OCI-LY1 (cell line): Measurements from ENCODE around the gene AP2A2.

Experiments used
- H2AFZ ChIP-seq: fragments of 200-600 bp; sonication (generic), shearing (Covaris generic); 2 replicates; pipeline ENCODE4 v1.6.0; 2014; ENCODE audit warnings: antibody characterized with exemption, mild to moderate bottlenecking, low read length
- H3F3A ChIP-seq: fragments of 200-600 bp; sonication (generic), shearing (Covaris generic); 2 replicates; pipeline ENCODE4 v1.6.0; 2014; ENCODE audit warnings: mild to moderate bottlenecking, antibody characterized with exemption, low read length, moderate library complexity; ENCODE audit not compliant: insufficient read depth
- H3K27ac ChIP-seq: fragments of 200-600 bp; sonication (generic); 2 replicates; pipeline ENCODE4 v1.5.1; 2014; ENCODE audit warnings: low read length, mixed run types, mild to moderate bottlenecking, low read depth; ENCODE audit not compliant: poor library complexity, severe bottlenecking
- H3K27me3 ChIP-seq: fragments of 200-600 bp; sonication (generic); 2 replicates; pipeline ENCODE4 v1.6.0; 2014; ENCODE audit warnings: antibody characterized with exemption, mild to moderate bottlenecking, low read length, moderate library complexity; ENCODE audit not compliant: insufficient read depth
- H3K36me3 ChIP-seq: fragments of 200-600 bp; sonication (generic); 2 replicates; pipeline ENCODE4 v1.6.1; 2014; ENCODE audit warnings: mild to moderate bottlenecking, antibody characterized with exemption, low read length, moderate library complexity, mixed read lengths; ENCODE audit not compliant: insufficient read depth
- H3K4me1 ChIP-seq: fragments of 200-600 bp; sonication (generic); 2 replicates; pipeline ENCODE4 v1.5.1; 2014; ENCODE audit warnings: mild to moderate bottlenecking, low read length, moderate library complexity; ENCODE audit not compliant: insufficient read depth, severe bottlenecking
- H3K4me2 ChIP-seq: fragments of 200-600 bp; sonication (generic), shearing (Covaris generic); 2 replicates; pipeline ENCODE4 v1.6.1; 2014; ENCODE audit warnings: low read length
- H3K4me3 ChIP-seq: fragments of 200-600 bp; sonication (generic); 2 replicates; pipeline ENCODE4 v1.5.1; 2014; ENCODE audit warnings: low read length, low read depth, mild to moderate bottlenecking, mixed read lengths; ENCODE audit not compliant: poor library complexity, severe bottlenecking
- H3K79me2 ChIP-seq: fragments of 200-600 bp; shearing (Covaris generic); 2 replicates; pipeline ENCODE4 v1.6.1; 2016; ENCODE audit warnings: mixed run types, low read length, mixed read lengths; ENCODE audit not compliant: insufficient read depth
- H3K9ac ChIP-seq: fragments of 200-600 bp; sonication (generic), shearing (Covaris generic); 2 replicates; pipeline ENCODE4 v1.6.1; 2014; ENCODE audit warnings: mild to moderate bottlenecking, low read length, mixed read lengths
- H3K9me2 ChIP-seq: fragments of 200-600 bp; sonication (generic), shearing (Covaris generic); 2 replicates; pipeline ENCODE4 v1.6.1; 2014; ENCODE audit warnings: low read depth, mild to moderate bottlenecking, low read length, mixed read lengths
- H3K9me3 ChIP-seq: fragments of 200-600 bp; shearing (Covaris generic); 2 replicates; pipeline ENCODE4 v1.6.1; 2014; ENCODE audit warnings: low read length, mixed read lengths
- H4K20me1 ChIP-seq: fragments of 200-600 bp; sonication (generic), shearing (Covaris generic); 2 replicates; pipeline ENCODE4 v1.6.0; 2016; ENCODE audit warnings: mild to moderate bottlenecking, low read length; ENCODE audit not compliant: insufficient read depth
- EZH2 ChIP-seq: fragments of 200-600 bp; sonication (generic), shearing (Covaris generic); IDR thresholded peaks from 2 replicates; pipeline ENCODE4 v1.8.0; 2017; ENCODE audit warnings: borderline replicate concordance, mixed run types, mild to moderate bottlenecking, antibody characterized with exemption, low read length, moderate library complexity, mixed read lengths
- TF ChIP-seq, protein P1 (sequence below): fragments of 200-600 bp; sonication (generic), shearing (Covaris generic); IDR thresholded peaks from 2 replicates; pipeline ENCODE4 v1.5.1; 2017; ENCODE audit warnings: mild to moderate bottlenecking, antibody characterized with exemption, low read length, moderate library complexity, mixed read lengths

Gene AP2A2

DNA sequence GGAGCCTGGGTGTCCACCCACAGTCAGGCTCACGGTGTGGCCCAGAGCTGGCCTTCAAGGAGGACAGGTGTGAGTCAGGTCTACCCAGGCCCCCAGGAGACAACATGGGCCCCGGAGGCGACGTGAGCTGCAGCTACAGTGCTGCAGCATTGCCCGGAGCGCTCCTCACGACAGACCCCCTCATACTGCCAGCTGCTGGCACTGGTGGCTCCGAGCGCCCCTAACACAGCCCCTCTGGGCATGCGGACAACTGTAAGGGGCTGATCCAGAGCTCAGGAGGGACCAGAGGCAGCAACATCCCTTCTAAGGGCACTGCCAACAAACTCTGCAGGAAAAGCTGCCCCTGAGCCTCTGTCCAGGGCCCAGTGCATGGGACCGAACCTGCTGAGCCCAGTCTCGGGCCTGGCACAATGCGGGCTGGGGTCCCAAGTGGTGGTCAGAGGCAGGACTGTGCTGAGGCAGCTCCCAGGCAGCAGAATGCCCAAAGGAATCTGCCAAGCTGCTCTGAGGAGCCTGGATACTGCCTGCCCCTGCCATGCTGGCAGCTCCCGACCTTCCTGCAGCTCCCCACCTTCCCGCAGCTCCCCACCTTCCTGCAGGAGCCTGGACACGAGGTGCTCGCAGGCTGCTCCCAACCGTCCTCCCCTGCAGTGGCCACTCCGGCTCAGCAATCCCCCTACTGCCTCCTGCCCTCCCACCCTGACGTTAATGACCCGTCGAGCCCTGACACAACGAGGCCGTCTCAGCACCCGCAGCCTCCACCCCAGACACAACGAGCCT is 30.1 kb upstream of the AP2A2 start:
- no peaks in the 10 kb centered on the region for H3K27me3 ChIP-seq
- TF ChIP-seq EZH2: no peak
- TF ChIP-seq, protein P1, sequence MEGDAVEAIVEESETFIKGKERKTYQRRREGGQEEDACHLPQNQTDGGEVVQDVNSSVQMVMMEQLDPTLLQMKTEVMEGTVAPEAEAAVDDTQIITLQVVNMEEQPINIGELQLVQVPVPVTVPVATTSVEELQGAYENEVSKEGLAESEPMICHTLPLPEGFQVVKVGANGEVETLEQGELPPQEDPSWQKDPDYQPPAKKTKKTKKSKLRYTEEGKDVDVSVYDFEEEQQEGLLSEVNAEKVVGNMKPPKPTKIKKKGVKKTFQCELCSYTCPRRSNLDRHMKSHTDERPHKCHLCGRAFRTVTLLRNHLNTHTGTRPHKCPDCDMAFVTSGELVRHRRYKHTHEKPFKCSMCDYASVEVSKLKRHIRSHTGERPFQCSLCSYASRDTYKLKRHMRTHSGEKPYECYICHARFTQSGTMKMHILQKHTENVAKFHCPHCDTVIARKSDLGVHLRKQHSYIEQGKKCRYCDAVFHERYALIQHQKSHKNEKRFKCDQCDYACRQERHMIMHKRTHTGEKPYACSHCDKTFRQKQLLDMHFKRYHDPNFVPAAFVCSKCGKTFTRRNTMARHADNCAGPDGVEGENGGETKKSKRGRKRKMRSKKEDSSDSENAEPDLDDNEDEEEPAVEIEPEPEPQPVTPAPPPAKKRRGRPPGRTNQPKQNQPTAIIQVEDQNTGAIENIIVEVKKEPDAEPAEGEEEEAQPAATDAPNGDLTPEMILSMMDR: no peak
- H3K36me3 ChIP-seq: peaks cover 30% of the 10 kb centered on the region; the same call in 1 of the 2 replicates
- no peaks in the 10 kb centered on the region for H3K9me2 ChIP-seq
- H4K20me1 ChIP-seq: no peaks in the 10 kb centered on the region
- H3K27ac ChIP-seq: no peak overlapping the region
- no peak overlapping the region for H3K4me3 ChIP-seq
- H2AFZ ChIP-seq: no peak overlapping the region
- no peaks in the 10 kb centered on the region for H3F3A ChIP-seq
- no peak overlapping the region for H3K9ac ChIP-seq
- peaks cover 10% of the 10 kb centered on the region for H3K4me1 ChIP-seq
- H3K4me2 ChIP-seq: no peak overlapping the region
- no peaks in the 10 kb centered on the region for H3K9me3 ChIP-seq
- no peaks in the 10 kb centered on the region for H3K79me2 ChIP-seq

DNA sequence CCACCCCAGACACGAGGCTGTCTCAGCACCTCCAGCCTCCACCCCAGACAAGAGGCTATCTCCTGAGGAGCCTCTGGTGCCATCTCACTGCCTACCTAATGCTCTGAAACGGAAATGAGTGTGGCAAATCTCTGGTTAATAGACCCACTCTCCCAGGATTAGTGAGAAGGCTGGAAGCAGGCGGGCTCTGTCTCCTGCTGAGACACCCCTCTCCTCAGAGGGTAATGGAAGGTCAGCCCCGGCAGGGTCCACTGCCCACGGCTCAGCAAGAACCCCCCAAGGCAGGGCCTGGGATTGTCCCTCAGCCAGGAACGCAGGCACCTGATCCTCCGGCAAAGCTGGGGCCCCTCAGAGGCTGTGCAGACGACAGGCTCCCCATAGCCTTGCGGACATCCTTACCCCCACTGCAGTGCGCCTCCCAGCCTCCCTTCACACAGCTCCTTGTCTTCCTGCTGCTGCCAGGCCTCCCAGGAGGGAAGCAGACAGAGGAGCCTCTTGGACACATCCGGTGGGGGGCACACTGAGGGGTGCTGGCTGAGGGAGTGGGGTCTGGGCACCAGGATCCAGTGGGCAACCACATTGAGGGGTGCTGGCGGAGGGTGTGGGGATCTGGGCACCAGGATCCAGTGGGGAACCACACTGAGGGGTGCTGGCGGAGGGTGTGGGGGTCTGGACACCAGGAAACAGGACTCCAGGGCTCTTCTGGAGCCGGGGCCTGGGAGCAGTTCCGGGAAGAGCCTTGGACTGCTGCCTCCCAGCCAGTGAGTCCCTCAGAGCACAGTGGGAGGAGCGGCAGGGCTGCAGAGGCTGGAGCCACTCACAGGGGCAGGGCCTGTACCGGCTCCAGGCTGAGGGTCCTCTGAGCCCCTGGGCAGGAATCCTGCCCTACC is 28.2 kb upstream of the AP2A2 start:
- Histone ChIP-seq H3K4me3 (no peak overlapping the region), H3K79me2 (no peaks in the 10 kb centered on the region), H4K20me1 (no peaks in the 10 kb centered on the region), H3K9ac (no peak overlapping the region), H3K36me3 (peaks cover 49% of the 10 kb centered on the region), H3K9me3 (no peaks in the 10 kb centered on the region), H3K27ac (no peak overlapping the region), H3K27me3 (no peaks in the 10 kb centered on the region), H3K4me2 (no peak overlapping the region), H3F3A (no peaks in the 10 kb centered on the region), H3K9me2 (no peaks in the 10 kb centered on the region), H3K4me1 (no peaks in the 10 kb centered on the region), H2AFZ (no peak overlapping the region)
- TF ChIP-seq, protein P1: no peak
- no peak for TF ChIP-seq EZH2

DNA sequence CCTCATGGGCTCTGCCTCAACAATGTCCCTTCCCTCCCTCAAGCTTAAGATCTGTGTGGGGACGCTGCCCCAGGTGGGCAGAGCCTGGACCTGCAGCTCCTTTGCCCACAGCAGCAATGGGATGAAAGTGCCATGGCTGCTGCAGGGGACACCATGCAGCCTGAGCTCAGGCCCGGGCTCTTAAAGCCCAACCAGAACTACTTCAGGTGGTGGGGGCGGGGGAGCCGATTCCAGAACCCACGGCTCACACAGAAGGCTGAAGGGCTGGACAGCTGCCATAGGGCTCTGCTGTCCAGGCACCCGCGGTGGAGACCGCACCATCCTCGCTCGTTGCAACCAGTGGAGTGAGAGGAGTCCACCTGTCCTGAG is 27.5 kb upstream of the AP2A2 start:
- Histone ChIP-seq H3F3A (no peaks in the 10 kb centered on the region), H3K27ac (no peak overlapping the region), H3K9ac (no peak overlapping the region), H3K27me3 (no peaks in the 10 kb centered on the region), H3K4me1 (no peaks in the 10 kb centered on the region), H4K20me1 (no peaks in the 10 kb centered on the region), H3K79me2 (no peaks in the 10 kb centered on the region), H3K36me3 (peaks cover 56% of the 10 kb centered on the region), H3K4me3 (no peak overlapping the region), H3K9me2 (no peaks in the 10 kb centered on the region), H2AFZ (no peak overlapping the region), H3K4me2 (no peak overlapping the region), H3K9me3 (no peaks in the 10 kb centered on the region)
- TF ChIP-seq, protein P1: no peak
- no peak for TF ChIP-seq EZH2
